Esophagus squamous epithelium (tissue), 5 donors: ENCODE results near the gene NEDD1. TPM values are rescaled to one million over a fixed set of nuclear protein-coding genes. Genes with fewer than 3 reads are reported as not detected.
A peak's percentile ranks its signal among the peaks of the same experiment; 100 is the strongest.

ENCODE experiments used
- DNase-seq: peaks from one replicate; lab custom pipeline; 2025; lab: John Stamatoyannopoulos, UW
- H3K27ac ChIP-seq, 4 donors: fragments of 200-600 bp; sonication (generic); one replicate each; pipeline ENCODE4 v1.5.1; 2016 to 2019; ENCODE audit warnings: mild to moderate bottlenecking in 1 of 4
- H3K27me3 ChIP-seq, 4 donors: fragments of 200-600 bp; sonication (generic); 1 replicate in 3 of 4; 2 replicates in 1 of 4; pipeline versions ENCODE4 v1.5.1 to v1.6.0; 2017 to 2021; ENCODE audit warnings: antibody characterized with exemption in 1 of 4
- H3K36me3 ChIP-seq, 3 donors: fragments of 200-600 bp; sonication (generic); one replicate each; pipeline ENCODE4 v1.5.1; 2016 to 2019
- H3K4me1 ChIP-seq, 3 donors: fragments of 200-600 bp; sonication (generic); one replicate each; pipeline ENCODE4 v1.5.1; 2017 to 2019
- H3K4me3 ChIP-seq, 4 donors: fragments of 200-600 bp; sonication (generic); 1 replicate in 3 of 4; 2 replicates in 1 of 4; pipeline ENCODE4 v1.5.1; 2016 to 2019; ENCODE audit warnings: mild to moderate bottlenecking in 2 of 4, moderate library complexity in 1 of 4
- H3K9me3 ChIP-seq, 3 donors: fragments of 200-600 bp; sonication (generic); one replicate each; pipeline ENCODE4 v1.5.1; 2016 to 2019
- CTCF ChIP-seq, 6 experiments: fragments of 450-650 bp in 4 of 6; fragments of 200-600 bp in 2 of 6; sonication (generic) in 2 of 6; IDR thresholded peaks; one replicate each; pipeline ENCODE4 v1.5.1; 2016 to 2019; ENCODE audit warnings: antibody characterized with exemption in 6 of 6, mild to moderate bottlenecking in 4 of 6, moderate library complexity in 4 of 6
- POLR2A ChIP-seq, 4 donors: fragments of 450-650 bp; IDR thresholded peaks; one replicate each; pipeline ENCODE4 v1.6.1; 2017; ENCODE audit warnings: antibody characterized with exemption in 4 of 4, mild to moderate bottlenecking in 4 of 4, moderate library complexity in 3 of 4
- WGBS, 2 donors: methylation state at CpG; one replicate each; pipeline ENCODE4 v1.1.5; 2018; 5-methylcytosine and 5-hydroxymethylcytosine counted together
- intact Hi-C: fragments of 100-400 bp; cut with DNase I; formaldehyde crosslinking; loops from one replicate; pipeline ENCODE4 v1.15.0; 2022
- total RNA-seq, 4 donors: library from RNA; depleted of rRNA; stranded (reverse); fragments of >200 nt; gene quantifications; one replicate each; pipeline ENCODE4 v1.1.0, GENCODE V29; 2016
- donor health status: DM: yes; HTN: yes; CAD: no.

NEDD1 gene
- total RNA-seq, result 10 to 100 TPM in 3 of 4 donors, 1 to 10 TPM in 1; 8.3 to 27.7 (median 13.1) TPM

- no peak for TF ChIP-seq CTCF (IDR thresholded peaks at IDR 0.05)
- peak in 3 of 4 donors; percentile 48 to 84 (median 67) for TF ChIP-seq POLR2A (IDR thresholded peaks at IDR 0.05)
- Histone ChIP-seq H3K4me3 (peak within 1 kb of the TSS; percentile 68 to 96 (median 85)), H3K9me3 (no peaks in the 10 kb centered on the region), H3K27ac (peak within 1 kb of the TSS; percentile 90 to 97 (median 93)), H3K36me3 (no peaks in the 10 kb centered on the region), H3K27me3 (no peaks in the 10 kb centered on the region), H3K4me1 (peaks cover 5 to 32% (median 9%) of the 10 kb centered on the region in 3 donors)
- DNase-seq, result no peak
- intact Hi-C loops, result no loop called here
- 0 to 1% methylated on average over 9 to 33 of the region's 68 CpGs for WGBS, 2 donors
Observed at GRCh38 chr12:96906849-96907670, at the start of gene NEDD1. TSS of gene NEDD1 (plus strand) at chr12:96907257. CDS start at chr12:96909760, 2,503 bp downstream.

- intact Hi-C loops, result no loop called here
Observed at GRCh38 chr12:96858162-96858561, 48.9 kb upstream of the NEDD1 start.

GRCh38 chr12:96861656-96862055, 45.4 kb upstream of the NEDD1 start:
- WGBS, 2 donors, result 49 to 59% methylated on average over 2 of the region's 2 CpGs
- Histone ChIP-seq H3K4me1 (no peaks in the 10 kb centered on the region), H3K27ac (no peak overlapping the region), H3K27me3 (no peaks in the 10 kb centered on the region), H3K4me3 (no peak overlapping the region), H3K9me3 (peaks cover 0 to 6% (median 0%) of the 10 kb centered on the region in 3 donors), H3K36me3 (no peaks in the 10 kb centered on the region)
- no peak for TF ChIP-seq CTCF (IDR thresholded peaks at IDR 0.05)
- no peak for TF ChIP-seq POLR2A (IDR thresholded peaks at IDR 0.05)
- intact Hi-C loops, result no loop called here
- DNase-seq, result no peak

More at GRCh38 chr12:96858162-96858561, 48.9 kb upstream of the NEDD1 start:
- H3K4me3 ChIP-seq, result no peak overlapping the region
- no peaks in the 10 kb centered on the region for H3K27me3 ChIP-seq
- no peaks in the 10 kb centered on the region for H3K4me1 ChIP-seq
- H3K9me3 ChIP-seq, result peaks cover 0 to 6% (median 0%) of the 10 kb centered on the region in 3 donors
- no peak for TF ChIP-seq CTCF (IDR thresholded peaks at IDR 0.05)
- no peak for TF ChIP-seq POLR2A (IDR thresholded peaks at IDR 0.05)
- no peaks in the 10 kb centered on the region for H3K36me3 ChIP-seq
- H3K27ac ChIP-seq, result no peak overlapping the region
- 62 to 71% methylated on average over 1 of the region's 1 CpG for WGBS, 2 donors
- no peak for DNase-seq

GRCh38 chr12:96862326-96862725, 44.7 kb upstream of the NEDD1 start:
- intact Hi-C loops, result no loop called here
- H3K4me1 ChIP-seq, result no peaks in the 10 kb centered on the region
- DNase-seq, result no peak
- H3K4me3 ChIP-seq, result no peak overlapping the region
- H3K27ac ChIP-seq, result no peak overlapping the region
- TF ChIP-seq POLR2A (IDR thresholded peaks at IDR 0.05) (no peak), CTCF (IDR thresholded peaks at IDR 0.05) (no peak)
- H3K27me3 ChIP-seq, result no peaks in the 10 kb centered on the region
- H3K36me3 ChIP-seq, result no peaks in the 10 kb centered on the region
- H3K9me3 ChIP-seq, result peaks cover 0 to 2% (median 0%) of the 10 kb centered on the region in 3 donors
- 74 to 80% methylated on average over 1 of the region's 1 CpG for WGBS, 2 donors

GRCh38 chr12:96864335-96864734, 42.7 kb upstream of the NEDD1 start:
- Histone ChIP-seq H3K4me3 (no peak overlapping the region), H3K27me3 (no peaks in the 10 kb centered on the region), H3K9me3 (no peaks in the 10 kb centered on the region), H3K36me3 (no peaks in the 10 kb centered on the region), H3K27ac (no peak overlapping the region), H3K4me1 (no peaks in the 10 kb centered on the region)
- no peak for TF ChIP-seq CTCF (IDR thresholded peaks at IDR 0.05)
- no peak for TF ChIP-seq POLR2A (IDR thresholded peaks at IDR 0.05)
- no peak for DNase-seq
- WGBS, 2 donors, result 65 to 68% methylated on average over 4 of the region's 4 CpGs
- intact Hi-C loops, result no loop called here
